Stimulated activated CD4-positive, alpha-beta T cell treated with anti-CD3 and anti-CD28 coated beads, Interleukin-4, amount 100 ng/mL, for 24 hours (primary cell): ENCODE measurements around the gene CCDC183.
"Not testable (repeated sequence)": the region's sequence is repeated elsewhere in the genome, so short reads cannot be mapped to it uniquely, and the experiment has no call there.

Experiments
- DNase-seq: peaks from one replicate; pipeline ENCODE4 v3.0.0-alpha.2; 2020

Gene CCDC183

GRCh38 chr9:136785565-136786355, 10.4 kb upstream of the CCDC183 start:
- DNase-seq: not testable (repeated sequence)

- DNase-seq: no peak
Observed at GRCh38 chr9:136786451-136786850, 9.7 kb upstream of the CCDC183 start.

GRCh38 chr9:136786983-136787382, 9.2 kb upstream of the CCDC183 start:
- not testable (repeated sequence) for DNase-seq

- DNase-seq: peak; percentile 81
Observed at GRCh38 chr9:136787690-136788400, 8.3 kb upstream of the CCDC183 start.

- not testable (repeated sequence) for DNase-seq
Observed at GRCh38 chr9:136788644-136789522, 7.3 kb upstream of the CCDC183 start.

- DNase-seq: no peak
Observed at GRCh38 chr9:136789523-136789937, 6.6 kb upstream of the CCDC183 start.

GRCh38 chr9:136790640-136791515, 5.3 kb upstream of the CCDC183 start, which contains the start of gene TMEM141:
Gene TMEM141, plus strand, starts transcription at chr9:136791344. Its CDS starts 27 bp downstream, at chr9:136791371.
- peak; percentile 100 for DNase-seq

GRCh38 chr9:136791516-136792276, 4.4 kb upstream of the CCDC183 start:
- DNase-seq: peak; percentile 69

GRCh38 chr9:136792321-136793085, 3.6 kb upstream of the CCDC183 start:
- no peak for DNase-seq

GRCh38 chr9:136793086-136793946, 2.8 kb upstream of the CCDC183 start:
- DNase-seq: no peak

GRCh38 chr9:136794281-136794999, 1.7 kb upstream of the CCDC183 start:
- no peak for DNase-seq

- no peak for DNase-seq
Observed at GRCh38 chr9:136795000-136795348, 1.2 kb upstream of the CCDC183 start.

- DNase-seq: not testable (repeated sequence)
Observed at GRCh38 chr9:136796775-136797347, 723 bp downstream of the CCDC183 start.

GRCh38 chr9:136798708-136799078, 2.6 kb downstream of the CCDC183 start:
- no peak for DNase-seq

GRCh38 chr9:136799079-136799853, 3.1 kb downstream of the CCDC183 start:
- no peak for DNase-seq

GRCh38 chr9:136799854-136800657, 3.9 kb downstream of the CCDC183 start:
- DNase-seq: peak; percentile 85

- no peak for DNase-seq
Observed at GRCh38 chr9:136802321-136802720, 6.2 kb downstream of the CCDC183 start.
